Peyer's patch (tissue), 4 donors: ENCODE measurements around the gene BACH1.

Source experiments
- CTCF ChIP-seq, 6 experiments: fragments of 450-650 bp in 4 of 6; fragments of 200-600 bp in 2 of 6; sonication (generic) in 1 of 6; IDR thresholded peaks; one replicate each; pipeline ENCODE4 v1.5.1; 2017 to 2019; ENCODE audit warnings: antibody characterized with exemption in 6 of 6, mild to moderate bottlenecking in 3 of 6, moderate library complexity in 1 of 6
- POLR2A ChIP-seq, 2 donors: fragments of 450-650 bp; IDR thresholded peaks; one replicate each; pipeline ENCODE4 v1.5.1; 2017; ENCODE audit warnings: antibody characterized with exemption in 2 of 2, mild to moderate bottlenecking in 2 of 2, moderate library complexity in 2 of 2

DNA sequence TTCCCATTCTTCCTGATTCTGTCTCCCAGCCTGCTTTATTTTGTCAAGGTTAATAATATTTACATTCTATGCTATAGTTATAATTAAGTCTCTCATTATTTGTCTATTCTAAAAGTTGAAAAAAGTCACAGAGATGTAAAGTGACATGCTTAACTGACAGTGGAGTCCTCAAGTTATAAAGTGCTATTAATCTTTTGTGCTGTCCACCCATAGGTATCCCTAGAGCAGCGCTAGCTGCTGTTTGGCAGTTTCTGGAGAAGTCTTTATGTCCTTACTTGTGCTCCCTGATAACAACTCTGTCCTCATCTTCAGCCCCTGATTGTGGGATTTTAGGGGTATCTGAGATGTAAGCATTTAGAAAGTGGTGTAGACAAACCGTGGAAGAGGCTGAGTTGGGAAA lies 13.1 kb downstream of the BACH1 start:
- TF ChIP-seq CTCF (IDR thresholded peaks at IDR 0.05) = no peak
- no peak for TF ChIP-seq POLR2A (IDR thresholded peaks at IDR 0.05)
